Endothelial cell (in vitro differentiated cells): ENCODE results near the gene WDR4. TPM values are rescaled to one million over a fixed set of nuclear protein-coding genes. Genes with fewer than 3 reads are reported as not detected.
A peak's percentile ranks its signal among the peaks of the same experiment; 100 is the strongest.
"Not testable (repeated sequence)": the region's sequence is repeated elsewhere in the genome, so short reads cannot be mapped to it uniquely, and the experiment has no call there.

Source experiments
- DNase-seq: peaks from one replicate; pipeline ENCODE4 v3.0.0; 2021; ENCODE audit warnings: low spot score
- H3K27ac Mint-ChIP-seq: one replicate; pipeline ENCODE4 v1.8.0; 2021; ENCODE audit warnings: mixed read lengths, inconsistent platforms; ENCODE audit not compliant: unreplicated experiment
- H3K27me3 Mint-ChIP-seq: one replicate; pipeline ENCODE4 v1.8.0; 2021; ENCODE audit warnings: mild to moderate bottlenecking, moderate library complexity, mixed read lengths, inconsistent platforms; ENCODE audit not compliant: unreplicated experiment
- H3K36me3 Mint-ChIP-seq: one replicate; pipeline ENCODE4 v1.8.0; 2021; ENCODE audit warnings: mild to moderate bottlenecking, low read depth, mixed read lengths, inconsistent platforms; ENCODE audit not compliant: unreplicated experiment
- H3K4me1 Mint-ChIP-seq: one replicate; pipeline ENCODE4 v1.8.0; 2021; ENCODE audit warnings: mild to moderate bottlenecking, mixed read lengths, inconsistent platforms; ENCODE audit not compliant: unreplicated experiment
- H3K4me3 Mint-ChIP-seq: one replicate; pipeline ENCODE4 v1.8.0; 2021; ENCODE audit warnings: mild to moderate bottlenecking, mixed read lengths, inconsistent platforms; ENCODE audit not compliant: unreplicated experiment
- H3K9me3 Mint-ChIP-seq: one replicate; pipeline ENCODE4 v1.8.0; 2021; ENCODE audit warnings: mixed read lengths, inconsistent platforms; ENCODE audit not compliant: unreplicated experiment
- total RNA-seq: library from RNA; stranded (reverse); fragmentation: NEBNext Ultra II Directional; extraction: Animal tissue kit (Norgen Biotek cat#: 25700); gene quantifications from one replicate; pipeline ENCODE4 v1.2.1, GENCODE V29; 2021; ENCODE audit not compliant: unreplicated experiment
- TF ChIP-seq, protein P1 (sequence below): fragments of 200-600 bp; sonication (generic); IDR thresholded peaks from one replicate; pipeline ENCODE4 v1.5.0; 2021; ENCODE audit warnings: antibody characterized with exemption; ENCODE audit not compliant: unreplicated experiment

Gene WDR4
- total RNA-seq, 1 donor from 2014 or later = 14.3 TPM

DNA sequence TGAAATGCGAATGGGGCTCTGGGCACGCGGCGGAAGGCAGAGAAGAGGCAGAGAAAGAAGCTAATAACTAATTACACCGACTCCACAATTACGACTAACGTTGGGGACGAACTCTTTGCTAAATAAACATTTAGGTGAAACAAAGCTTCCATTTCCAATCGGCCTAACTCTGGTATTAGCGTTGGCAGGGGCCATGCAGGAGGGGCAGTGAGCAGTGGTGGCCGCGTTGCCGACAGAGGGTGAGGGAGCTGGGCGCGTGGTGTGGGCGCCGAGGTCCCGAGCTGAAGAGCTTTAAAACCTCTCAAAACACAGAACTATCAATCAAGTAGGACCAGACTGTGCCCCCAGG lies 13.2 kb upstream of the WDR4 start:
- Mint-ChIP-seq H3K27me3 (no peaks in the 10 kb centered on the region), H3K36me3 (no peaks in the 10 kb centered on the region), H3K27ac (peak overlapping the region; percentile 81), H3K4me1 (peaks cover 4% of the 10 kb centered on the region), H3K9me3 (no peaks in the 10 kb centered on the region), H3K4me3 (peak overlapping the region; percentile 92)
- TF ChIP-seq, protein P1, sequence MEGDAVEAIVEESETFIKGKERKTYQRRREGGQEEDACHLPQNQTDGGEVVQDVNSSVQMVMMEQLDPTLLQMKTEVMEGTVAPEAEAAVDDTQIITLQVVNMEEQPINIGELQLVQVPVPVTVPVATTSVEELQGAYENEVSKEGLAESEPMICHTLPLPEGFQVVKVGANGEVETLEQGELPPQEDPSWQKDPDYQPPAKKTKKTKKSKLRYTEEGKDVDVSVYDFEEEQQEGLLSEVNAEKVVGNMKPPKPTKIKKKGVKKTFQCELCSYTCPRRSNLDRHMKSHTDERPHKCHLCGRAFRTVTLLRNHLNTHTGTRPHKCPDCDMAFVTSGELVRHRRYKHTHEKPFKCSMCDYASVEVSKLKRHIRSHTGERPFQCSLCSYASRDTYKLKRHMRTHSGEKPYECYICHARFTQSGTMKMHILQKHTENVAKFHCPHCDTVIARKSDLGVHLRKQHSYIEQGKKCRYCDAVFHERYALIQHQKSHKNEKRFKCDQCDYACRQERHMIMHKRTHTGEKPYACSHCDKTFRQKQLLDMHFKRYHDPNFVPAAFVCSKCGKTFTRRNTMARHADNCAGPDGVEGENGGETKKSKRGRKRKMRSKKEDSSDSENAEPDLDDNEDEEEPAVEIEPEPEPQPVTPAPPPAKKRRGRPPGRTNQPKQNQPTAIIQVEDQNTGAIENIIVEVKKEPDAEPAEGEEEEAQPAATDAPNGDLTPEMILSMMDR = no peak
- no peak for DNase-seq

DNA sequence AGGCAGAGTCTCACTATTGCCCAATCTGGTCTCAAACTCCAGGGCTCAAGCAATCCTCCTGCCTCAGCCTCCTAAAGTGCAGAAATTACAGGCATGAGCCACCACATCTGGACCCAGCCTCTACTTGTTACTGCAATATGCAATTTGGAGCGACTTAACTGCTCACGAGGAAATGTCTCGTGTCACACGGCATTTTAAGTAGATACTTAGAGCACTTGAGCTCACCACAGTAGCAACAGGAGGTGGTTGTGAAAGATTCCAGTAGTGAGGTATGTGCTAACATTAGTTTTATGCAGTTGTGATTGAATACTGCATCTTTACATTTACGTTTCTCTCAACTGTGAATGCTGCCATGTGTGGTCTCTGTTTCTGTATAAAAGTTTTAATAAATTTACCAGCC lies 8.0 kb upstream of the WDR4 start:
- no peak overlapping the region for H3K4me3 Mint-ChIP-seq
- peaks cover under 1% of the 10 kb centered on the region for H3K4me1 Mint-ChIP-seq
- no peak overlapping the region for H3K27ac Mint-ChIP-seq
- H3K36me3 Mint-ChIP-seq = peaks cover 9% of the 10 kb centered on the region
- TF ChIP-seq, protein P1 = no peak
- no peak for DNase-seq
- H3K9me3 Mint-ChIP-seq = no peaks in the 10 kb centered on the region
- H3K27me3 Mint-ChIP-seq = no peaks in the 10 kb centered on the region

- no peak for DNase-seq
- TF ChIP-seq, protein P1 = no peak
- H3K9me3 Mint-ChIP-seq = no peaks in the 10 kb centered on the region
- H3K27ac Mint-ChIP-seq = no peak overlapping the region
- peaks cover 16% of the 10 kb centered on the region for H3K4me1 Mint-ChIP-seq
- H3K36me3 Mint-ChIP-seq = peaks cover 9% of the 10 kb centered on the region
- H3K27me3 Mint-ChIP-seq = peaks cover 13% of the 10 kb centered on the region
- H3K4me3 Mint-ChIP-seq = no peak overlapping the region
Measured at GRCh38 chr21:42883921-42884320, 4.6 kb upstream of the WDR4 start.

DNA sequence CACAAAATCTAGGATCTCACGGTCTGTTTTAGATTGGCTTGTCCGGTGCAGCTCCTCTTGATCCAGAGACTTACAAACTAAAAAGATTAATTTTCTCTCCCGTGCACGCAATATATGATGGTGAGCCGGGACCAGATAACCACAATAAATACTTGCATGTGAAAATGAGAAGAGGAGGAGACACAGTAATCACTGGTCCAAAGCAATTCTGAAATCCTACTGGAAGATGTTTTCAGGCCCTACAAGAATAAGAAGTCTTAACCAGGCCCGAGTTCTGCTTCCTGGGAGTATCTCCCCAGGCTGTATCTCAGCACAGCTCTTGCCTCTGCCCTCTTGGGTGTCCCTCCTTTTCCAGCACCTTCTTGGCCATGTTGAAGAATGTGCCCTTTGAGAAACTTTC lies 1.0 kb upstream of the WDR4 start:
- Mint-ChIP-seq H3K27ac (peak overlapping the region; percentile 91), H3K27me3 (peaks cover 13% of the 10 kb centered on the region), H3K4me1 (peaks cover 25% of the 10 kb centered on the region), H3K9me3 (no peaks in the 10 kb centered on the region), H3K4me3 (peak overlapping the region; percentile 99), H3K36me3 (peaks cover 17% of the 10 kb centered on the region)
- no peak for DNase-seq
- TF ChIP-seq, protein P1 = no peak

DNA sequence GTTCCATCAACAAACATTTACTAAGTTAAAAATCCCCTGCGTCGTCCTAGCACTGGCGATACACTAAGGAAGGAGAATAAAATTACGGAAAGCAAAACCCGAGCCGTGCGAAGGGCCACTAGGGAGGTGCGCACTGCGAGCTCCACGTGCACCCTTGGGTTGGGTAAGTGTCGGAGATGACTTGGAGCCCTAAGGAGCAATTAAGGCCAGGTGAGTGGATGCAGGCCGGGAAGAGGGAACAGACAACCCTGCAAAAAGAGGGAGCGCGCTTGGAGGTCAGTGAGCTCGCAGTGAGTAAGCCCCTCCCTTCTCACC lies 704 bp downstream of the WDR4 start:
- no peak for DNase-seq
- H3K4me1 Mint-ChIP-seq = peaks cover 25% of the 10 kb centered on the region
- TF ChIP-seq, protein P1 = no peak
- H3K9me3 Mint-ChIP-seq = no peaks in the 10 kb centered on the region
- H3K36me3 Mint-ChIP-seq = peaks cover 13% of the 10 kb centered on the region
- peaks cover 13% of the 10 kb centered on the region for H3K27me3 Mint-ChIP-seq
- peak overlapping the region; percentile 91 for H3K27ac Mint-ChIP-seq
- peak overlapping the region; percentile 99 for H3K4me3 Mint-ChIP-seq

GRCh38 chr21:42875811-42876210 lies 3.5 kb downstream of the WDR4 start:
- Mint-ChIP-seq H3K36me3 (peaks cover 21% of the 10 kb centered on the region), H3K27me3 (peaks cover 13% of the 10 kb centered on the region), H3K4me1 (peaks cover 22% of the 10 kb centered on the region)
- H3K27ac Mint-ChIP-seq, H3K9me3 Mint-ChIP-seq, DNase-seq, H3K4me3 Mint-ChIP-seq: not testable (repeated sequence)
